HG03565 (cell line): ENCODE measurements around the gene IL6R.

Source experiments
- ATAC-seq: cut with Tn5 transposase; IDR thresholded peaks from one replicate; pipeline ENCODE4 v1.9.1; 2021; ENCODE audit warnings: mild to moderate bottlenecking, moderate library complexity; ENCODE audit not compliant: unreplicated experiment

IL6R gene

GRCh38 chr1:154423988-154424326, 18.8 kb downstream of the IL6R start:
- ATAC-seq: no peak

- ATAC-seq: no peak
Measured at GRCh38 chr1:154425172-154425571, 20.0 kb downstream of the IL6R start.

- no peak for ATAC-seq
Measured at GRCh38 chr1:154427173-154428139, 22.3 kb downstream of the IL6R start.

- no peak for ATAC-seq
Measured at GRCh38 chr1:154429118-154429517, 24.0 kb downstream of the IL6R start.

GRCh38 chr1:154429841-154430611, 24.9 kb downstream of the IL6R start:
- no peak for ATAC-seq

GRCh38 chr1:154430903-154431302, 25.8 kb downstream of the IL6R start:
- ATAC-seq: no peak

GRCh38 chr1:154431586-154432373, 26.6 kb downstream of the IL6R start:
- no peak for ATAC-seq

- no peak for ATAC-seq
Measured at GRCh38 chr1:154433161-154433764, 28.1 kb downstream of the IL6R start.

GRCh38 chr1:154434346-154435085, 29.4 kb downstream of the IL6R start:
- no peak for ATAC-seq

GRCh38 chr1:154435599-154436200, 30.6 kb downstream of the IL6R start:
- no peak for ATAC-seq

- ATAC-seq: no peak
Measured at GRCh38 chr1:154436433-154436832, 31.3 kb downstream of the IL6R start.

- no peak for ATAC-seq
Measured at GRCh38 chr1:154440036-154440804, 35.1 kb downstream of the IL6R start.

- ATAC-seq: no peak
Measured at GRCh38 chr1:154441241-154441888, 36.2 kb downstream of the IL6R start.

- no peak for ATAC-seq
Measured at GRCh38 chr1:154442006-154442740, 37.0 kb downstream of the IL6R start.

GRCh38 chr1:154443274-154444013, 38.3 kb downstream of the IL6R start:
- no peak for ATAC-seq

- no peak for ATAC-seq
Measured at GRCh38 chr1:154445040-154445472, 39.9 kb downstream of the IL6R start.

- ATAC-seq: no peak
Measured at GRCh38 chr1:154446292-154446691, 41.1 kb downstream of the IL6R start.
